Renal cortex interstitium (tissue), 11 donors: ENCODE results near the gene RASSF10. TPM values are rescaled to one million over a fixed set of nuclear protein-coding genes. Genes with fewer than 3 reads are reported as not detected.
"Not testable (repeated sequence)": the region's sequence is repeated elsewhere in the genome, so short reads cannot be mapped to it uniquely, and the experiment has no call there.

ENCODE experiments used
- DNase-seq, 11 donors: peaks; one replicate each; pipeline ENCODE4 v3.0.0-alpha.2; 2013; ENCODE audit warnings: low read depth in 9 of 11, low spot score in 4 of 11; ENCODE audit errors: extremely low read depth in 1 of 11
- polyA plus RNA-seq, 3 donors: library from polyadenylated mRNA; unstranded; fragments of 120-200 nt; gene quantifications; one replicate each; pipeline ENCODE4 v1.2.1, GENCODE V29; 2013; ENCODE audit not compliant: insufficient read length in 3 of 3

The RASSF10 gene
- polyA plus RNA-seq, 3 donors = 23.2 to 31.5 (median 24.0) TPM

GRCh38 chr11:13042873-13043342, 33.8 kb downstream of the RASSF10 start:
- DNase-seq = peak in 10 of 11 donors; percentile 21 to 78 (median 52)

GRCh38 chr11:13043912-13044628, 35.0 kb downstream of the RASSF10 start:
- no peak for DNase-seq

- not testable (repeated sequence) for DNase-seq
Observed at GRCh38 chr11:13045089-13045488, 36.0 kb downstream of the RASSF10 start.

- DNase-seq = no peak
Observed at GRCh38 chr11:13045734-13046133, 36.6 kb downstream of the RASSF10 start.

- DNase-seq = peak in 2 of 11 donors; percentile 10 to 46
Observed at GRCh38 chr11:13046637-13047570, 37.8 kb downstream of the RASSF10 start.

- no peak for DNase-seq
Observed at GRCh38 chr11:13047884-13048283, 38.8 kb downstream of the RASSF10 start.

GRCh38 chr11:13051257-13051656, 42.1 kb downstream of the RASSF10 start:
- DNase-seq = no peak

- DNase-seq = peak in 1 of 11 donors; percentile 36
Observed at GRCh38 chr11:13052130-13052571, 43.0 kb downstream of the RASSF10 start.

GRCh38 chr11:13053255-13053917, 44.3 kb downstream of the RASSF10 start:
- DNase-seq = no peak

- DNase-seq = no peak
Observed at GRCh38 chr11:13054278-13054677, 45.2 kb downstream of the RASSF10 start.

- DNase-seq = no peak
Observed at GRCh38 chr11:13055200-13055599, 46.1 kb downstream of the RASSF10 start.

GRCh38 chr11:13061294-13061990, 52.3 kb downstream of the RASSF10 start:
- DNase-seq = no peak
